Activated CD8-positive, alpha-beta memory T cell treated with anti-CD3 and anti-CD28 coated beads, Interleukin-2, amount 50 U/mL, for 24 hours (primary cell): ENCODE data around the gene PHACTR4.
A peak's percentile ranks its signal among the peaks of the same experiment; 100 is the strongest.
"Not testable (repeated sequence)": the region's sequence is repeated elsewhere in the genome, so short reads cannot be mapped to it uniquely, and the experiment has no call there.

Experiments
- DNase-seq: peaks from one replicate; pipeline ENCODE4 v3.0.0-alpha.2; 2020; ENCODE audit errors: extremely low read depth

PHACTR4 gene

DNA sequence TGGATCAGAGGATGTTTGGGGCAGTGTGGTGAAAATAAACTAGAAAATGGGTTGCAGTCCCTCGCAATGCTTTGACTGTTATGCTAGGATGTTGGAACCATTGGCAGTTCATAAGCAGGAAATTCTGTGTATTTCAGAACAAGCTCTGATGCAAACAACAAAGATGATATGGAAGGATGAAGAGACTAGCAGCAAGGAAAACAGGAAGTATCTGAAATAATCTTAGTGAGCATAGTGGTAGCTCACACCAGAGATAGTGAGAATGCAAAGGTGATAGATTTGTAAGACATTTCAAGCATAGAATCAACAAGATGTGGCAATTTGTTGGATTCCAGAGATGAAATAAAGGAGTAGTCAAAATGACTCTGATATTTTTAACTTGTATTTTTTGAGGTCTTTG, 125.2 kb downstream of the PHACTR4 start:
- DNase-seq: no peak

DNA sequence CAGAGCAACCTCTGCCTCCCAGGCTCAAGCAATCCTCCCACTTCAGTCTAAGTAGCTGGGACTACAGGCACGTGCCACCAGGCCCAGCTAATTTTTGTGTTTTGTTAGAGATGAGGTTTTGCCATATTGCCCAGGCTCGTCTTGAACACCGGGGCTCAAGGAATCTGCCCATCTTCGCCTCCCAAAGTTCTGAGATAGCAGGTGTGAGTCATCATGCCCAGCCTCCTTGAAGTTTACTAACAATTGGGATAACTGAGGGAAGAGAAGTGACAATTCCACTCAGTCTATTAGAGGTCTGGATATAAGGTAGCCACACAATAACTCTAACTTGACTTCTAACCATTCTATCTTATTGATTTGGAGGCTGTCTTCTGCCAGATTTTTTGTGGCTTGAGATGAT, 130.0 kb downstream of the PHACTR4 start:
- no peak for DNase-seq

DNA sequence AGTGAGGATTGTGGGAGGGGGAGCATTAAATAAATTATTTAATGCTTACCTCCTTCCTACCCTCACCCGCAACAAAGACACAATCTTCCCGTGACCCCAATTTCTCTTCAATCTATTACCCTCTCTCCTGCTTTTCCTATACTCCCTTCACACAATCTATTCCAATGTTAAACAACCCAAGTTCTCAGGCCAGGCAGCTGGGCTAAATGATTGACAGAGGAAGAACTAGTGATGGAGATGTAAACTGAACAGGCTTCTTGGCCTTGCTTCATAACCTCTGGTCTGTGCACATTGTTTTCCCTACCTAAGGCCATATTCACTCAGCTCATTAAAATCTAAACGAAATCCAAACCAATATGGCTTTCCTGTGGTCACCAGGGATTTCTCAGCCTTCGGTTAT, 132.4 kb downstream of the PHACTR4 start:
- DNase-seq: no peak

GRCh38 chr1:28503117-28503516, 133.6 kb downstream of the PHACTR4 start:
- no peak for DNase-seq

DNA sequence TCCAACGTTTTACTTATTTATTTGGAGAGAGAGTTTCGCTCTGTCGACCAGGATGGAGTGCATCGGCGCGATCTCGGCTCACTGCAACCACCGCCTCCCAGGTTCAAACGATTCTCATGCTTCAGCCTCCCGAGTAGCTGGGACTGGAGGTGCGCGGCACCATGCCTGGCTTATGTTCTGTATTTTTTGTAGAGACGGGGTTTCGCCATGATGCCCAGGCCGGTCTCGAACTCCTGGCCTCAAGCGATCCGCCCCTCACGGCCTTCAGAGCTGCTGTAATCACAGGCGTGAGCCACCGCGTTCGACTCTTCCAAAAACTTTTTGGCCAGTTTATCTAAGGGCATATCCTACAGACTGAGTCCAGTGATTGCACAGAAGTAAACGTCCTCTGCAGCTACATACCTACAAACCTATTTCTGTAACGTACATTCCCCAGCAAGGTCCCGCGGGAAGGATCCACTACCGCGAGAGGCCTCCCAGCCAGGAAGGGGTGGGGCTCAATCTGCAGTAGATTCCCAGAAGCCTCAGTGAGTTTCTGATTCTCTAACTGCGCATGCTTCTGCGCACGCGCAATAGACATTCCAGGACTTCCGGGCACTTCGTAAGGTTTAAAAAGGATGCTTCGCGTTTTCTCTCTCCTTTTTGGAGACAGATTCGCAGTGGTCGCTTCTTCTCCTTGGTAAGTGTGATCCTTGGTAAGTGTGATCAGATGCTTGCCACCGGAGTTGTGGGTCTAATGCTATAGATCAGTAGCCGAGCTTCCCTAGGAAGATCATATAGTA, 136.1 kb downstream of the PHACTR4 start, which contains the start of gene RCC1:
Gene RCC1, plus strand, starts transcription at position 638 of the 782 bp plus-strand sequence. CDS start 23,824 bp downstream, outside the sequence.
- DNase-seq: peak; percentile 88

GRCh38 chr1:28506907-28507246, 137.3 kb downstream of the PHACTR4 start:
- no peak for DNase-seq

DNA sequence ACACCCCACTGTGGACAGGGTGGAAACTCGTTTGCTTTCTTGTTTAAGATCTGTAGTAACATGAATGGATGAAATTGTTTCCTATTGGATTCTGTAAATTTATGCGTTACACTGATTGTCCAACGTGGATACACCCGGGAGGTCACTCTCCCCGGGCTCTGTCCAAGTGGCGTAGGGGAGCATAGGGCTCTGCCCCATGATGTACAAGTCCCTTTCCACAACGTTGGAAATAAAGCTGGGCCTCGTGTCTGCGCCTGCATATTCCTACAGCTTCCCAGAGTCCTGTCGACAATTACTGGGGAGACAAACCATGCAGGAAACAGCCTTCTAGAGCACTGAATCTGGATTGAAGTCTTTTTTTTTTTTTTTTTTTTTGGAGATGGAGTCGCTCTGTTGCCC, 137.7 kb downstream of the PHACTR4 start:
- no peak for DNase-seq

- no peak for DNase-seq
Measured at GRCh38 chr1:28507646-28508434, 138.3 kb downstream of the PHACTR4 start.

DNA sequence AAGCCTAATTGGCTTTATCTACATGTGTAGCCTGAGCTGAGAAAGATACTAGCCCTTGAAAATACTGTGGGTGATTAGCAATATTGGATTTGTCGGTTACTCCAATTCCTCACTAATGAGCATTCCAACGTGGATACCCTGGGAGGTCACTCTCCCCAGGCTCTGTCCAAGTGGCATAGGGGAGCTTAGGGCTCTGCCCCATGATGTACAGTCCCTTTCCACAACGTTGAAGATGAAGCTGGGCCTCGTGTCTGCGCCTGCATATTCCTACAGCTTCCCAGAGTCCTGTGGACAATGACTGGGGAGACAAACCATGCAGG, 138.9 kb downstream of the PHACTR4 start:
- no peak for DNase-seq

- DNase-seq: no peak
Measured at GRCh38 chr1:28509705-28510272, 140.2 kb downstream of the PHACTR4 start.

DNA sequence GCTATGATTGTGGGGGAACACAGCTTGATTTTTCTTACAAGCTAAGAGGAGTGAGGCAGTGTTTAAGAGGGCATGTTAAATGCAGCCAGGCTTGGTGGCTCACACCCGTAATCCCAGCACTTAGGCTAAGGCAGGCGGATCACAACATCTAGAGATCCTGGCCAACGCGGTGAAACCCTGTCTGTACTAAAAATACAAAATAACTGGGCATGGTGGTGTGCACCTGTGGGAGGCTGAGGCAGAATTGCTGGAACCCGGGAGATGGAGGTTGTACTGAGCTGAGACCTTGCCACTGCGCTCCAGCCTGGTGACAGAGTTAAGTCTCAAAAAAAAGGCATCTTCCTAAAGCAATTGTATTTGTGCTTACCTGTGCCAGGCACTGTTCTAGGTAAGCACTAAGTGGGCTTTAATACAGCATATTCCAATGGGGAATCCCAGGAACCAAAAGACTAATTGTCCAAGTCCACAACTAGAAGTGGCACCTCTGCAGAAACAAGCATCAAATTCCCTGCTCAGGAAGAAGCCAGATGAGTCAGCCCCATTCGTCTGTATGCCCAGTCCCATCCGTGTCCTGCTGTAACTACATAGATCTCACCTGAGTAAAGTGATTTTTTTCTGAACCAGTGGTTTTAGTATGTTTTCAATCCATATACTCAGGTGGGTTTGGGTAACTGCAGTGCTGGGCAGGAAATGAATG, 140.9 kb downstream of the PHACTR4 start:
- no peak for DNase-seq

GRCh38 chr1:28510970-28511440, 141.5 kb downstream of the PHACTR4 start:
- DNase-seq: no peak

GRCh38 chr1:28512058-28512611, 142.6 kb downstream of the PHACTR4 start:
- DNase-seq: no peak

GRCh38 chr1:28514445-28514933, 144.9 kb downstream of the PHACTR4 start:
- not testable (repeated sequence) for DNase-seq

DNA sequence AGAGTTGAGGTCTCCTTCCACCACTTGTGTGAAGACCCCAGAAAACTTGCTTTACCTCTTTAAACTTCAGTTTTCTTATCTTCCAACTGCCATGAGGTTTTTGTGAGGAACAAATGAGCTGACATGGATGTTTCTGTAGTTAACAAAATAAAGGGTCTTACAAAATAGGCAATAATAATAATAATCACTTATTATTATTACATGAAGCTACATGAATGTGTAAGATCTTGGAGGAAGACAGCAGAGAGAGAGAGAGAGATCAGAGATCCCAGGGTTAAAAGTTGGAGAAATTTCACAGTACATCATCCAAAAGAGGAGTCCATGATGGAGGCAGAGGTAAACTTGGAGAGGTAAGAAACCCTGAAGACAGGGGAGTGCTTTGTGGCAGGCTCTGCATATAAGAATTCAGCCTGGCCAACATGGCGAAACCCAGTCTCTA, 147.0 kb downstream of the PHACTR4 start:
- DNase-seq: no peak

DNA sequence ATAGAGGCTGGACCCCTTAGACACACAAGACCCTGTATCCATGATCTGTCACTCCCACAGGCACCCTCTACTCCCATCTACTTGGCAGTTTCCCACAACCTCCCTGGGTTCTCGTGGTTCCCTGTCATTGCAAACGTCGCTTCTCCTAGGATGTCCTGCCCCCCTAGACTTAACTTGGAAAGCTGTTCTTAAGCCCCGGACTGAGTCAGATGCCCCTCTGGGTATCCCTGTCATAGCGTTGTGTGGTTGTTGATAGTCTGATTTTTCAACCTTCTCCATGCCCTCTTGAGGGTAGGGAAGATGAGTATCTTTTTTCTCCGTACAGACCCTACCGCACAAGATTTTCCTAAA, 148.1 kb downstream of the PHACTR4 start:
- DNase-seq: no peak

DNA sequence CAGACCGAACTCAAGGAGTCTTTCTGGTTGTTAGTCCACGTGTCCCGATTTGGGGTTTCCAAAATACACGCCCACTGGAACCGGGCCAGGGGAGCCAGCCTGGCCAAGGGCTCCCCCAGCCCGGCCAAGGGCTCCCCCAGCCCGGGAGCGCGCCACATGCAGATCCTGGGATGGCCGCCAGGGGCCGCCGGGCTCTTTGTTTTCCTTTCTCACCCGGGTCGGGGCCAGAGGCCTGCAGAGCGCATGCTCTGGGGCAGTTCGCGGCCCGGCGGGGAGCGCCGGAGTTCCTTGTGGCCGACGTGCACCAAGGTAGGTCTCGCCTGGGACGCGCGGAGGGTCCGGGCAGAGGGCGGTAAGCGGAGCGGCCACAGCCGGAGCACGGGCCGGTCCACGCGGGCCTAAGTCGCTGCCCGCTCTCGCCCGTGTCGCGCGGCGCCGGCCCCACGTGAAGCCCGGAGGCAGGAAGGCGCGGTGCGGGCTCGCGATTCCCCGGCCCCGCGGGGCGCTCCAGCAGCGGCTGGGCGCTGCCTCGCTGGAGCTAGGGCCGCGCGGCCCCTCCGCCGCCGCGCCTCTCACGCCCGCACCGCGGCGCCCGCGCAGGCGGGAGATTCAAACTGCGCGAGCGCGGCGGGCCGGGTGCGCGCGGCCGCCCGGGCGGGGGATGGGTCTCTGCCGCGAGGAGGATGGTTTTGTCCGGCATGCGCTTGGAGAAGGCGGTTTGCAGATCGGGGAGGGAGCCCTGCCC, 148.6 kb downstream of the PHACTR4 start:
- peak; percentile 70 for DNase-seq

GRCh38 chr1:28518745-28519341, 149.3 kb downstream of the PHACTR4 start:
- no peak for DNase-seq

GRCh38 chr1:28519946-28520725, 150.6 kb downstream of the PHACTR4 start:
- no peak for DNase-seq

DNA sequence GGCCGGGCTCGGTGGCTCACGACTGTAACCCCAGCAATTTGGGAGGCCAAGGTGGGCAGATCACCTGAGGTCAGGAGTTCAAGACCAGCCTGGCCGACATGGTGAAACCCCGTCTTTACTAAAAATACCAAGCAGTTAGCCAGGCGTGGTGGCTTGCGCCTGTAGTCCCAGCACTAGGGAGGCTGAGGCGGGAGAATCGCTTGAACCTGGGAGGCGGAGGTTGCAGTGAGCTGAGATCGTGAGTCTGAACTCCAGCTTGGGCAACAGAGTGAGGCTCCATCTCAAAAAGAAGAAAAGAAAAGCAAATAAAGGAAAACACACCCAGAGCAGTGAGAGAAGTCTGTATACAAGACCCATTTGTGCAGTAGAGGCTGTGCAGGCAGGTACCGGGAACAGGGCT, 151.3 kb downstream of the PHACTR4 start:
- DNase-seq: not testable (repeated sequence)
